HFFc6 (cell line): ENCODE data around the gene ERG28. TPM values are rescaled to one million over a fixed set of nuclear protein-coding genes. Genes with fewer than 3 reads are reported as not detected.

ENCODE experiments used
- DNase-seq: peaks from one replicate; pipeline ENCODE4 v3.0.0-alpha.2; 2018
- H3K27ac Mint-ChIP-seq: 2 replicates; pipeline ENCODE4 v1.8.0; 2020; ENCODE audit warnings: mild to moderate bottlenecking, mixed read lengths
- H3K27me3 Mint-ChIP-seq: 2 replicates; pipeline ENCODE4 v1.8.0; 2021; ENCODE audit warnings: mild to moderate bottlenecking, moderate library complexity, mixed read lengths; ENCODE audit not compliant: insufficient read depth
- H3K36me3 Mint-ChIP-seq: 2 replicates; pipeline ENCODE4 v1.8.0; 2021; ENCODE audit warnings: low read depth, mixed read lengths
- H3K4me1 Mint-ChIP-seq: 2 replicates; pipeline ENCODE4 v1.8.0; 2020; ENCODE audit warnings: low read depth, mixed read lengths
- H3K4me3 Mint-ChIP-seq: 2 replicates; pipeline ENCODE4 v1.8.0; 2020; ENCODE audit warnings: mild to moderate bottlenecking, moderate library complexity, mixed read lengths
- H3K9me3 Mint-ChIP-seq: 2 replicates; pipeline ENCODE4 v1.8.0; 2020; ENCODE audit warnings: mild to moderate bottlenecking, mixed read lengths
- CTCF ChIP-seq: fragments of 200-600 bp; sonication (generic); IDR thresholded peaks from 2 replicates; pipeline ENCODE4 v1.5.0; 2021; ENCODE audit warnings: antibody characterized with exemption, mild to moderate bottlenecking
- total RNA-seq, 6 experiments: library from RNA; stranded (reverse); fragmentation: NEBNext Ultra II Directional; extraction: Animal tissue kit (Norgen Biotek cat#: 25700); gene quantifications; 2 replicates in 1 of 6; 3 replicates in 5 of 6; pipeline ENCODE4 v1.2.3, GENCODE V29; 2021

Gene ERG28
- total RNA-seq, 6 experiments from 2014 or later = 14.1 to 18.2 (median 15.6) TPM

DNA sequence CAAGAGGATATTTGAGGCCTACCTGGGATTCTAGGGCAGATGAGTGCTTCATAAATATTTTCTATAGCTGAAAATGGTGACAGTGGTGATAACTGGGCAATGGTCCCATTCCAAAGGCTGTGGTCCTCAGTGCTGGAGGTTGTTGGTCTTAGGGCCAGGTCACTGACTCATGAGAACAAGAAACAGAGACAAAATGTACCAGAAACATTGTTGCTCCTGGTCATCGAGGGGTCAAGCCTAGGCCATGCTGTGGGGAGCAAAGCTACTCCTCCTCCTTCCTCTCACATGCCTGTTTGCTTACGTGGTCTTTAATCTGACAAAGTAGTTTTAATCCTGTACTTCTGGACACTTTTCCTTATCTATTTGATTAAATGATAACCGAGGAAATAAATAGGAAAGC is 33.8 kb downstream of the ERG28 start:
- no peak for DNase-seq

DNA sequence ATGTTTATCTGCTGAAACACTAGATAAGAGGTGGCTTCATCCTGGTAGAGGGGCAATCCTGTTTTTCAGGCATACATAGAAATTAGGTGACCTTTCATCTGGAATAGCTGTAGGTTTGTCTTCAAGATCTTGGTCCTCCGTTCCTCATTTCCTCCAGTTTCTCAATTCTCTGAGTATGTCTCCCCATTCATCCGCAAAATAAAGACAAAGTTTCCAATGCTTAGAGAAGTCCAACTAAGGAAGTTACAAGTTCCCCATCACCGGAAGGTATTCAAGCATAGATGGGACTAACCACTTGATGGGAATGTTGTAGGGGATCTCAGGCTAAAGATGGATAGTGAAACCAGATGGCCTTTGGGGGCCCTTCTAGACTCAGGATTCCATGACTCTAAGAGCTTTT is 34.3 kb downstream of the ERG28 start:
- Mint-ChIP-seq H3K9me3 (no peaks in the 10 kb centered on the region), H3K27me3 (peaks cover 20% of the 10 kb centered on the region), H3K4me3 (no peak overlapping the region), H3K36me3 (no peaks in the 10 kb centered on the region), H3K4me1 (no peaks in the 10 kb centered on the region), H3K27ac (no peak overlapping the region)
- TF ChIP-seq CTCF = no peak
- no peak for DNase-seq

More for the DNA sequence above, 33.8 kb downstream of the ERG28 start:
- no peak overlapping the region for H3K4me3 Mint-ChIP-seq
- no peaks in the 10 kb centered on the region for H3K36me3 Mint-ChIP-seq
- peaks cover 20% of the 10 kb centered on the region for H3K27me3 Mint-ChIP-seq
- H3K27ac Mint-ChIP-seq = no peak overlapping the region
- no peak for TF ChIP-seq CTCF
- no peaks in the 10 kb centered on the region for H3K4me1 Mint-ChIP-seq
- no peaks in the 10 kb centered on the region for H3K9me3 Mint-ChIP-seq

GRCh38 chr14:75625034-75625433 is 35.6 kb downstream of the ERG28 start:
- TF ChIP-seq CTCF = no peak
- DNase-seq = no peak
- Mint-ChIP-seq H3K27ac (no peak overlapping the region), H3K4me3 (no peak overlapping the region), H3K27me3 (peaks cover 16% of the 10 kb centered on the region), H3K9me3 (no peaks in the 10 kb centered on the region), H3K4me1 (no peaks in the 10 kb centered on the region), H3K36me3 (no peaks in the 10 kb centered on the region)

- no peak for DNase-seq
- peaks cover 6% of the 10 kb centered on the region; the same call in 1 of the 2 replicates for H3K9me3 Mint-ChIP-seq
- no peak for TF ChIP-seq CTCF
- H3K4me1 Mint-ChIP-seq = no peaks in the 10 kb centered on the region
- no peak overlapping the region for H3K4me3 Mint-ChIP-seq
- peaks cover 14% of the 10 kb centered on the region for H3K27me3 Mint-ChIP-seq
- no peak overlapping the region for H3K27ac Mint-ChIP-seq
- H3K36me3 Mint-ChIP-seq = no peaks in the 10 kb centered on the region; the same call in 1 of the 2 replicates
Measured at GRCh38 chr14:75619548-75619947, 41.1 kb downstream of the ERG28 start.

GRCh38 chr14:75615200-75615599 is 45.5 kb downstream of the ERG28 start:
- peaks cover 31% of the 10 kb centered on the region for H3K27me3 Mint-ChIP-seq
- no peak overlapping the region for H3K4me3 Mint-ChIP-seq
- TF ChIP-seq CTCF = no peak
- H3K27ac Mint-ChIP-seq = no peak overlapping the region
- H3K36me3 Mint-ChIP-seq = peaks cover 6% of the 10 kb centered on the region; the same call in 1 of the 2 replicates
- H3K9me3 Mint-ChIP-seq = peaks cover 20% of the 10 kb centered on the region; the same call in 1 of the 2 replicates
- H3K4me1 Mint-ChIP-seq = no peaks in the 10 kb centered on the region
- no peak for DNase-seq

DNA sequence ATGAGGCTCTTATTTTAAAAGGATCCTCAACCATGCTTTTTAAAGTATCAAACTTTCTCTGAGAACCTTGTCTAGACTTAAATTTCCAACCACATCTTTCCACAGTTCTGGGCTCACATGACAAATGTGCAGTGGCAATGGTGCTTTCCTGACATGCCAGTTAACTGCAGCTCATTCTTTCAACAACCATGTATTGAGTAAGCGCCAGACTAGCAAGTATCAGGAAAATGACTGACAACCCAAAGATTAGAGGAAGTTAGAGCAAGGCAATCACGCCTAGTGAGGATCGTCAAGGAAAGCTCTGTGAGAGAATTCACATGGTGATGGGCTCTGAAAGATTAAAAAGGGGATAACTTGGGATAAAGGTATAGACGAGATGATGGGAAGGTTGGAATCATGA is 46.5 kb downstream of the ERG28 start:
- Mint-ChIP-seq H3K4me1 (no peaks in the 10 kb centered on the region), H3K27ac (no peak overlapping the region), H3K4me3 (no peak overlapping the region), H3K36me3 (peaks cover 11% of the 10 kb centered on the region), H3K27me3 (peaks cover 37% of the 10 kb centered on the region), H3K9me3 (peaks cover 26% of the 10 kb centered on the region)
- DNase-seq = no peak
- TF ChIP-seq CTCF = no peak
